ENCODE measurements around the gene PLBD2. TPM values are rescaled to one million over a fixed set of nuclear protein-coding genes. Genes with fewer than 3 reads are reported as not detected.
A peak's percentile ranks its signal among the peaks of the same experiment; 100 is the strongest.

The PLBD2 gene
- total RNA-seq, 2 donors from 2014 or later, result 38.2 to 43.0 TPM

DNA sequence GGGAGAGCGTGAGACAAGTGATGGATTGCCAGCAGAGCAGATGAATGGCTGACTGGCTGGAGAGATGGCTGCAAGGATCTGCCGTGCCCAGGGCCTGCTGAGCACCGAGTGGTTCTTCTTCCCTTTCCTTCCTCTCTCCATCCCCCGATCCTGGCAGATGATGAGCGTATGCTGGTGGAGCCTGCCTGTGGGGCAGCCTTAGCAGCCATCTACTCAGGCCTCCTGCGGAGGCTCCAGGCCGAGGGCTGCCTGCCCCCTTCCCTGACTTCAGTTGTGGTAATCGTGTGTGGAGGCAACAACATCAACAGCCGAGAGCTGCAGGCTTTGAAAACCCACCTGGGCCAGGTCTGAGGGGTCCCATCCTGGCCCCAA lies 79.3 kb downstream of the PLBD2 start:
- no peaks in the 10 kb centered on the region for H3K4me1 ChIP-seq
- no peak overlapping the region for H3K27ac ChIP-seq
- no peaks in the 10 kb centered on the region for H3K27me3 ChIP-seq
- no peak for DNase-seq (ENCODE audit: low spot score)
- no peaks in the 10 kb centered on the region for H3K9me3 ChIP-seq
- TF ChIP-seq, protein P1, sequence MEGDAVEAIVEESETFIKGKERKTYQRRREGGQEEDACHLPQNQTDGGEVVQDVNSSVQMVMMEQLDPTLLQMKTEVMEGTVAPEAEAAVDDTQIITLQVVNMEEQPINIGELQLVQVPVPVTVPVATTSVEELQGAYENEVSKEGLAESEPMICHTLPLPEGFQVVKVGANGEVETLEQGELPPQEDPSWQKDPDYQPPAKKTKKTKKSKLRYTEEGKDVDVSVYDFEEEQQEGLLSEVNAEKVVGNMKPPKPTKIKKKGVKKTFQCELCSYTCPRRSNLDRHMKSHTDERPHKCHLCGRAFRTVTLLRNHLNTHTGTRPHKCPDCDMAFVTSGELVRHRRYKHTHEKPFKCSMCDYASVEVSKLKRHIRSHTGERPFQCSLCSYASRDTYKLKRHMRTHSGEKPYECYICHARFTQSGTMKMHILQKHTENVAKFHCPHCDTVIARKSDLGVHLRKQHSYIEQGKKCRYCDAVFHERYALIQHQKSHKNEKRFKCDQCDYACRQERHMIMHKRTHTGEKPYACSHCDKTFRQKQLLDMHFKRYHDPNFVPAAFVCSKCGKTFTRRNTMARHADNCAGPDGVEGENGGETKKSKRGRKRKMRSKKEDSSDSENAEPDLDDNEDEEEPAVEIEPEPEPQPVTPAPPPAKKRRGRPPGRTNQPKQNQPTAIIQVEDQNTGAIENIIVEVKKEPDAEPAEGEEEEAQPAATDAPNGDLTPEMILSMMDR (IDR thresholded peaks at IDR 0.05), result no peak
- H3K4me3 ChIP-seq, result no peak overlapping the region
- H3K36me3 ChIP-seq, result no peaks in the 10 kb centered on the region

- no peak overlapping the region for H3K4me3 ChIP-seq
- no peak overlapping the region for H3K27ac ChIP-seq
- TF ChIP-seq, protein P1 (IDR thresholded peaks at IDR 0.05), result no peak
- H3K36me3 ChIP-seq, result no peaks in the 10 kb centered on the region
- H3K9me3 ChIP-seq, result no peaks in the 10 kb centered on the region
- no peaks in the 10 kb centered on the region for H3K27me3 ChIP-seq
- no peaks in the 10 kb centered on the region for H3K4me1 ChIP-seq
- no peak for DNase-seq (ENCODE audit: low spot score)
Measured at GRCh38 chr12:113438523-113439300, 80.3 kb downstream of the PLBD2 start.

DNA sequence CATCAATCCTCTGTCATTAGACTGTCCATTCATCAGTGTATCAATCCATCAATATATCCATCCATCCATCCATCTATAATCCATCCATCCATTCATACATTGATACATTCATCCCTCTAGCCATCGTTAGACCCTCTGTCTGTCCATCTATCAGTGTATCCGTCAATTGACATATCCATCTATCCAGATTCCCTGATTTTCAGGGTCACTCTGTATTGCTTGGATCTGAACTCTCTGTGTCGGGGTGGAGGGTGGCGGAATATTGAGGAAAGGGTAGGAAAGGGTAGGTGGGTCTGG lies 80.9 kb downstream of the PLBD2 start:
- H3K4me1 ChIP-seq, result no peaks in the 10 kb centered on the region
- H3K36me3 ChIP-seq, result no peaks in the 10 kb centered on the region
- no peaks in the 10 kb centered on the region for H3K9me3 ChIP-seq
- no peaks in the 10 kb centered on the region for H3K27me3 ChIP-seq
- no peak overlapping the region for H3K27ac ChIP-seq
- TF ChIP-seq, protein P1 (IDR thresholded peaks at IDR 0.05), result no peak
- no peak for DNase-seq (ENCODE audit: low spot score)
- no peak overlapping the region for H3K4me3 ChIP-seq

DNA sequence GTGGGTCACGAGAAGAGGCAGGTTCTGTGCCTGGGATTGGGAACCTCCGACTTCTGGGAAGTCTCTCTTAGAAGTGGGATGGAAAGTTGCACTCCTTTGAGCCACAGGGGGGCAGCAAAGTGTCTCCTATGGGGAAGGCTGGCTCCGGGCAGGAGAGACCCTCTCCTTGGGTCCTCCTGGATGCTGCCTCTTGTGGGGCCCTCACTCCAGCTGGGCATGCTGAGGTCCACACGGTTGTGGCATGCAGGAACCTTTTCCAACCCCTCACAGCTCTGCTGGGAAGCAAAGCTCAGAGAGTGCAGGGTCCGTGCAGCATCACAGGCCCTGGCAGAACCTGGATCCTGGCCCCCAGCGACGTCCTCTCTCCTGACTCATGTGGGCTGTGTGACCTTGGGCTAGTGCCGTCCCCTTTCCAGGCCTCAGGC lies 81.2 kb downstream of the PLBD2 start:
- TF ChIP-seq, protein P1 (IDR thresholded peaks at IDR 0.05), result peak; percentile 39 to 66
- no peaks in the 10 kb centered on the region for H3K4me1 ChIP-seq
- H3K27me3 ChIP-seq, result no peaks in the 10 kb centered on the region
- H3K9me3 ChIP-seq, result no peaks in the 10 kb centered on the region
- no peaks in the 10 kb centered on the region for H3K36me3 ChIP-seq
- H3K4me3 ChIP-seq, result no peak overlapping the region
- H3K27ac ChIP-seq, result no peak overlapping the region
- DNase-seq (ENCODE audit: low spot score), result no peak

DNA sequence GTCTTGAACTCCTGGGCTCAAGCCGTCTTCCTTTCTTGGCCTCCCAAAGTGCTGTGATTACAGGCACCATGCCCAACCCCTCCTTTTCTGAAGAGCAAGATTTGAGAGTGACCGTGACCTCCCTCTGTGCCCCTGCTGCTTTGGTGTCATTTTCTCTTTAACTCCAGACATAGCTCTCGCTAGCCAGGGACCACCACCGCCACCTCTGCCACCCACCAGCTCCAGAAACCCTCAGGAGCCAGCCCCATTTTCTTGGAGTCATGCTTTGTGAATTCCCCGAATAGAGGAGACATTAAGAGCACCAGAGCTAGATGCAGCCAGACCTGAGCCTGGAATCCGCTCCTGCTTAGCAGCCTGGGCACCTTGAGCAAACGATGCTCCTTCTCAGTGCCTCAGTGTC lies 81.9 kb downstream of the PLBD2 start:
- TF ChIP-seq, protein P1 (IDR thresholded peaks at IDR 0.05), result no peak
- H3K9me3 ChIP-seq, result no peaks in the 10 kb centered on the region
- H3K27ac ChIP-seq, result no peak overlapping the region
- DNase-seq (ENCODE audit: low spot score), result no peak
- H3K36me3 ChIP-seq, result no peaks in the 10 kb centered on the region
- H3K4me1 ChIP-seq, result no peaks in the 10 kb centered on the region
- H3K4me3 ChIP-seq, result no peak overlapping the region
- no peaks in the 10 kb centered on the region for H3K27me3 ChIP-seq

Other genes starting within 250 kb of the PLBD2 start
- not detected for gene RASAL1, start 222.8 kb upstream of the PLBD2 start, total RNA-seq
- not detected for gene CFAP73, start 208.9 kb upstream of the PLBD2 start, total RNA-seq
- 10 to 100 TPM; 35.1 to 38.0 TPM for gene DDX54, start 173.1 kb upstream of the PLBD2 start, total RNA-seq
- 10 to 100 TPM; 18.2 to 25.4 TPM for gene RITA1, start 172.9 kb upstream of the PLBD2 start, total RNA-seq
- 10 to 100 TPM; 57.3 to 58.7 TPM for gene TPCN1, start 137.1 kb upstream of the PLBD2 start, total RNA-seq
- 10 to 100 TPM; 17.1 to 18.8 TPM for gene SLC8B1, start 23.5 kb upstream of the PLBD2 start, total RNA-seq
- 1 to 10 TPM in 1 of 2 donors, not detected in 1; 1.3 TPM for gene SDS, start 45.3 kb downstream of the PLBD2 start, total RNA-seq
- 1 to 10 TPM; 2.8 to 5.5 TPM for gene SDSL, start 63.8 kb downstream of the PLBD2 start, total RNA-seq
- not detected for gene LHX5, start 113.3 kb downstream of the PLBD2 start, total RNA-seq

All from right atrium auricular region (tissue), 2 donors.